ENCODE results near the gene MAMDC4. TPM values are rescaled to one million over a fixed set of nuclear protein-coding genes. Genes with fewer than 3 reads are reported as not detected.

MAMDC4 gene
- total and polyA plus RNA-seq, 2 of the 8 experiments (the other 6 are each of a cell fraction or from before 2014, with no cell fraction given): 3.1 to 4.5 TPM

DNA sequence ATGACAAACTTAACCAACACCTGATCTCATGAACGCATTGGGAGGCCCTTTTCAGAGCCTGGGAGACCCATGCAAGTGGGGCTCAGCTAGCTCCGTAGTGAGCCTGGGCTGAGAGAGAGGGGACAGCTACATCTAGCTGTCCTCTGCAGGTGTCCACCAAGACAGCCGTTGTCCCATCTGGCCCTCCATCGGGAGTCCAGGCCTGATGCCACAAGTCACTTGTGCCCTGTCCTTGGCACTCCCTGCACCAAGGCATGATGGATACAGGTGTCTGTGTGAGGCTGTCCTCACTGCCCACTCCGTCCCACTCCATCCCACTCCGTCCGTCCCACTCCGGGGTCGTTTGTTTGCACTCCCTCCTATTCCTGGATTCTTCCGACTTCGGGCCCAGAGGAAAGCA is 16.5 kb downstream of the MAMDC4 start:
- TF ChIP-seq, protein P1, sequence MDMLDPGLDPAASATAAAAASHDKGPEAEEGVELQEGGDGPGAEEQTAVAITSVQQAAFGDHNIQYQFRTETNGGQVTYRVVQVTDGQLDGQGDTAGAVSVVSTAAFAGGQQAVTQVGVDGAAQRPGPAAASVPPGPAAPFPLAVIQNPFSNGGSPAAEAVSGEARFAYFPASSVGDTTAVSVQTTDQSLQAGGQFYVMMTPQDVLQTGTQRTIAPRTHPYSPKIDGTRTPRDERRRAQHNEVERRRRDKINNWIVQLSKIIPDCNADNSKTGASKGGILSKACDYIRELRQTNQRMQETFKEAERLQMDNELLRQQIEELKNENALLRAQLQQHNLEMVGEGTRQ (IDR thresholded peaks at IDR 0.05; ENCODE audit: low read length): no peak
- TF ChIP-seq JUND (IDR thresholded peaks at IDR 0.05; ENCODE audit: low read length): no peak
- TF ChIP-seq, protein P2, sequence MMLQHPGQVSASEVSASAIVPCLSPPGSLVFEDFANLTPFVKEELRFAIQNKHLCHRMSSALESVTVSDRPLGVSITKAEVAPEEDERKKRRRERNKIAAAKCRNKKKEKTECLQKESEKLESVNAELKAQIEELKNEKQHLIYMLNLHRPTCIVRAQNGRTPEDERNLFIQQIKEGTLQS (IDR thresholded peaks at IDR 0.05; ENCODE audit: insufficient read depth, low read depth, low read length): no peak
- no peak for TF ChIP-seq MAX (IDR thresholded peaks at IDR 0.05)
- TF ChIP-seq EGR1 (IDR thresholded peaks at IDR 0.05; ENCODE audit: borderline replicate concordance, low read depth, low read length): no peak
- TF ChIP-seq RBBP5 (IDR thresholded peaks at IDR 0.05; ENCODE audit: borderline replicate concordance, low read depth, low read length): no peak
- no peak for TF ChIP-seq RNF2 (IDR thresholded peaks at IDR 0.05; ENCODE audit: borderline replicate concordance, low read depth, low read length, missing control alignments, poor library complexity, severe bottlenecking)
- no peak for TF ChIP-seq KDM1A (IDR thresholded peaks at IDR 0.05; ENCODE audit: borderline replicate concordance, low read length)
- TF ChIP-seq CHD2 (IDR thresholded peaks at IDR 0.05; ENCODE audit: low read length): no peak
- peaks cover 5% of the 10 kb centered on the region; the same call in 1 of the 2 replicates for H3K23me2 ChIP-seq (ENCODE audit: low read depth, low read length)
- peaks cover 0 to 6% (median 5%) of the 10 kb centered on the region in 4 experiments; a peak in 5 of 7 replicates for H3K4me1 ChIP-seq (replicated peaks in 1 of 4; ENCODE audit: control insufficient read depth in 3 of 4, insufficient read depth in 4 of 4, low read length in 3 of 4)
- H2BK15ac ChIP-seq (ENCODE audit: low read length): no peak overlapping the region
- peaks cover 7 to 11% of the 10 kb centered on the region in 2 experiments for H4K20me1 ChIP-seq (replicated peaks in 1 of 2; ENCODE audit: control insufficient read depth in 1 of 2, insufficient read depth in 2 of 2, low read length in 2 of 2)
- DNase-seq (ENCODE audit: low read depth in 1 of 2, low spot score in 2 of 2): no peak
- H4K91ac ChIP-seq (replicated peaks; ENCODE audit: insufficient read length, low read length): no peak overlapping the region
- FAIRE-seq: no peak
- POLR2A ChIA-PET (ENCODE audit: partially characterized antibody): interaction anchor here (0.7 to 3.5 kb wide), 6 partner anchors 9 to 707 kb away, joined by 3 to 12 read pairs (median 4); no protein-coding TSS in a partner anchor
- H3K27ac ChIP-seq (ENCODE audit: low read depth, low read length): no peak overlapping the region
- CTCF ChIA-PET (ENCODE audit: partially characterized antibody): interaction anchor here (0.6 to 1.1 kb wide), 2 partner anchors 27 to 49 kb away, joined by 3 read pairs; partner anchors contain the start of gene AJM1
- no peak overlapping the region for H3K14ac ChIP-seq (ENCODE audit: insufficient read length)
- no peak overlapping the region for H2BK120ac ChIP-seq (replicated peaks; ENCODE audit: low read depth, low read length)
- no peak overlapping the region for H4K5ac ChIP-seq (ENCODE audit: insufficient read length, low read depth, low read length)
- H3K4me3 ChIP-seq (ENCODE audit: extremely low read depth in 1 of 4, insufficient read depth in 2 of 4, low read depth in 3 of 4, low read length in 4 of 4): no peak overlapping the region
- whole genome bisulfite sequencing, 2 experiments (ENCODE audit: extremely low coverage in 1 of 2, insufficient coverage in 1 of 2, insufficient read length in 1 of 2, insufficient replicate concordance in 2 of 2, low coverage in 1 of 2, low lambda C conversion rate in 2 of 2, missing lambda C conversion rate in 1 of 2): 84% methylated on average over 11 of the region's 11 CpGs; no CpG with 5 or more reads in 1 of the 2 experiments
- H3K56ac ChIP-seq (replicated peaks; ENCODE audit: insufficient read length, low read depth, low read length): no peak overlapping the region
- H3K79me2 ChIP-seq (ENCODE audit: control insufficient read depth in 1 of 2, insufficient read depth in 2 of 2, low read length in 2 of 2): peaks cover 5 to 17% of the 10 kb centered on the region in 2 experiments; a peak in 3 of 4 replicates
- H2AK5ac ChIP-seq (ENCODE audit: low read depth, low read length): no peak overlapping the region
- H2BK12ac ChIP-seq (ENCODE audit: low read depth, low read length): no peak overlapping the region
- no peak overlapping the region for H3K4ac ChIP-seq (replicated peaks; ENCODE audit: insufficient read length, low read depth, low read length)
- peaks cover 32 to 38% of the 10 kb centered on the region in 2 experiments for H3K9me3 ChIP-seq (ENCODE audit: insufficient read depth in 2 of 2, low read depth in 1 of 2, low read length in 1 of 2)
- no peak overlapping the region for H4K8ac ChIP-seq (ENCODE audit: extremely low read depth, insufficient read depth, low read length)
- H2AFZ ChIP-seq (ENCODE audit: low read length): no peak overlapping the region
- H3K9ac ChIP-seq (replicated peaks in 1 of 4; ENCODE audit: extremely low read depth in 1 of 4, low read depth in 3 of 4, low read length in 3 of 4): no peak overlapping the region
- H2BK20ac ChIP-seq (ENCODE audit: low read length): no peak overlapping the region
- no peaks in the 10 kb centered on the region for H3K27me3 ChIP-seq (replicated peaks in 1 of 4; ENCODE audit: control insufficient read depth in 3 of 4, extremely low read depth in 1 of 4, insufficient read depth in 3 of 4, low read length in 3 of 4)
- H3K36me3 ChIP-seq (ENCODE audit: control insufficient read depth in 2 of 4, insufficient read depth in 4 of 4, low read length in 3 of 4): peaks cover 0 to 7% (median 4%) of the 10 kb centered on the region in 4 experiments; a peak in 5 of 8 replicates
- H2BK5ac ChIP-seq (ENCODE audit: low read depth, low read length): no peak overlapping the region
- no peak overlapping the region for H3K18ac ChIP-seq (ENCODE audit: extremely low read depth, low read length)
- H3K23ac ChIP-seq (ENCODE audit: insufficient read length): no peak overlapping the region
- H3K79me1 ChIP-seq (ENCODE audit: low read depth, low read length): peaks cover 10% of the 10 kb centered on the region
- no peak overlapping the region for H3K4me2 ChIP-seq (ENCODE audit: insufficient read depth in 1 of 2, low read depth in 2 of 2, low read length in 2 of 2)

Measured in H1 (cell line).